Coronary artery (tissue), 2 donors: Measurements from ENCODE around the gene OR8B8.
"Not testable (repeated sequence)": the region's sequence is repeated elsewhere in the genome, so short reads cannot be mapped to it uniquely, and the experiment has no call there.

Experiments used
- DNase-seq: peaks from one replicate; pipeline ENCODE4 v3.0.0-alpha.2; 2017; ENCODE audit warnings: low spot score
- H3K27ac ChIP-seq, 2 donors: fragments of 200-600 bp; sonication (generic); one replicate each; pipeline ENCODE4 v1.5.1; 2016 to 2019
- H3K4me3 ChIP-seq: fragments of 200-600 bp; sonication (generic); 2 replicates; pipeline ENCODE4 v1.5.1; 2016; ENCODE audit warnings: mild to moderate bottlenecking, moderate library complexity
- TF ChIP-seq, protein P1 (sequence below): fragments of 200-600 bp; sonication (generic); IDR thresholded peaks from one replicate; pipeline ENCODE4 v1.5.1; 2019; ENCODE audit warnings: antibody characterized with exemption

OR8B8 gene

DNA sequence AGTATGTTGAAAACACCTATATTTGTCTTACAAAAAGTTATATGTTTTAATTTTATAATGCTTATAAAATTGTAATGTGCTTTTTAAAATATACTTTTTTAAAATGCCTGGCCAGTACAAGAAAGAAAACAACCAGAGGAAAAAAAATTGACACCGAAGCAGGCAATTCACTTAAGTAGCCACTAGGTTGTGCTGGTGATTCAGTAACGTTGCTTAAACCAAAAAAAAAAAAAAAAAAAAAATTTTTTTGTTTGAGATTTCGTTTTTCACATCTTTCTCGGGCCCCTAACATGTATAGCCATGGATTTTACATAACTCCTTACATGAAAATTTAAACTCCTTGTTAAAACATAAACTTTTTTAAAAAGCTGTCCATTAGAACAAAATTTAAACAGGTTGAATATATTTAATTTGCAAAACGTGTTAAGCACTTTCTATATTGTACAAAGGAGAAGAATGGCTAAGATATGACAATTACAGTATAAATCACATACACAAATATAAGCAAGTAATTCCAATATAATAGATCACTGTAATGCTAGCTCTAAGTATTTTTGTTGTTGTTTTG, 30.1 kb downstream of the OR8B8 start:
- H3K27ac ChIP-seq: no peak overlapping the region
- H3K4me3 ChIP-seq: no peak overlapping the region
- DNase-seq: no peak
- TF ChIP-seq, protein P1, sequence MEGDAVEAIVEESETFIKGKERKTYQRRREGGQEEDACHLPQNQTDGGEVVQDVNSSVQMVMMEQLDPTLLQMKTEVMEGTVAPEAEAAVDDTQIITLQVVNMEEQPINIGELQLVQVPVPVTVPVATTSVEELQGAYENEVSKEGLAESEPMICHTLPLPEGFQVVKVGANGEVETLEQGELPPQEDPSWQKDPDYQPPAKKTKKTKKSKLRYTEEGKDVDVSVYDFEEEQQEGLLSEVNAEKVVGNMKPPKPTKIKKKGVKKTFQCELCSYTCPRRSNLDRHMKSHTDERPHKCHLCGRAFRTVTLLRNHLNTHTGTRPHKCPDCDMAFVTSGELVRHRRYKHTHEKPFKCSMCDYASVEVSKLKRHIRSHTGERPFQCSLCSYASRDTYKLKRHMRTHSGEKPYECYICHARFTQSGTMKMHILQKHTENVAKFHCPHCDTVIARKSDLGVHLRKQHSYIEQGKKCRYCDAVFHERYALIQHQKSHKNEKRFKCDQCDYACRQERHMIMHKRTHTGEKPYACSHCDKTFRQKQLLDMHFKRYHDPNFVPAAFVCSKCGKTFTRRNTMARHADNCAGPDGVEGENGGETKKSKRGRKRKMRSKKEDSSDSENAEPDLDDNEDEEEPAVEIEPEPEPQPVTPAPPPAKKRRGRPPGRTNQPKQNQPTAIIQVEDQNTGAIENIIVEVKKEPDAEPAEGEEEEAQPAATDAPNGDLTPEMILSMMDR: no peak

DNA sequence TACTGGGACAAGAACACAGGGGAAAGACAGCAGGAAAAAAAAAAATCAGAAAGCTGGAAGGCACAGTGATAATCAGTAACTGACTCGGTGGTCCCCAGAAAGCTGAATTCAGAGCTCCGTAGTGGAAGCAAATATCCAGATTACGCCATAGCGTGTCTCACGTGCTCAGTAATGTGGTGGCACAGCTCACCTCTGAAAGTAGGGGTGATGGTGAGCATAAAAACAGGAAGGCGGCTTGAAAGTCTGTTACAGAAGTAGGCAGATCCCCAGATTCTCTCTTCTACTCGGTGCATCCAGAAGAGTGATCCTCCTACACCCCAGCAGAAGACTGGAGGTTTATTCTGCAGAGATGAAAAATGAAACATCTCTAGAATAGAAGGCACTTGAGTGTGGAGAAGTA, 35.6 kb downstream of the OR8B8 start:
- TF ChIP-seq, protein P1: no peak
- H3K27ac ChIP-seq: no peak overlapping the region
- H3K4me3 ChIP-seq: no peak overlapping the region
- DNase-seq: no peak

DNA sequence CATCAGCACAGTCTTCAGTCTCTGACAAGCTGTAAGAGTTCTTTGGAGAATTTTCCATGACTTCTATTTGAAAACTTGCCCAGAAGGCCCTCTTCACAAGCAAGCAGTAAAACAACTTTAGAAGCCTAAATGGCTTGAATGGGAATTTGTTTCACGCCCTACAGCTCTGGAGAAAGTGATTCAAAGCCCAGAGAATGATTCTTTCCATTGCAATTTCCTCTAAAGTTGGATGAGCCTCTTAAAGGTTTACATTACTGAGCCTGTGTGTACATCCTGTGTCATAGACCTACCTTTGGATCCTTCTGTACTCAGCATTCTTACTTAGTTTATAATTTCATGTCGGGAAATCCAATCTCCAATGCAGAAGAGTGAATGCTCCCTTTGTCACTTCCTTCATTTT, 39.9 kb downstream of the OR8B8 start:
- Histone ChIP-seq H3K4me3 (no peak overlapping the region), H3K27ac (no peak overlapping the region)
- TF ChIP-seq, protein P1: no peak
- no peak for DNase-seq

DNA sequence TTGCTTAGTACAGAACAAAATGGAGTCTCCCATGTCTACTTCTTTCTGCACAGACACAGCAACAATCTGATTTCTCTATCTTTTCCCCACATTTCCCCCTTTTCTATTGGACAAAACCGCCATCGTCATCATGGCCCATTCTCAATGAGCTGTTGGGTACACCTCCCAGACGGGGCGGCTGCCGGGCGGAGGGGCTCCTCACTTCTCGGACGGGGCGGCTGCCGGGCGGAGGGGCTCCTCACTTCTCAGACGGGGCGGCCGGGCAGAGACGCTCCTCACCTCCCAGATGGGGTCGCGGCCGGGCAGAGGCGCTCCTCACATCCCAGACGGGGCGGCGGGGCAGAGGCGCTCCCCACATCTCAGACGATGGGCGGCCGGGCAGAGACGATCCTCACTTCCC, 42.3 kb downstream of the OR8B8 start:
- not testable (repeated sequence) for DNase-seq, H3K4me3 ChIP-seq, H3K27ac ChIP-seq

DNA sequence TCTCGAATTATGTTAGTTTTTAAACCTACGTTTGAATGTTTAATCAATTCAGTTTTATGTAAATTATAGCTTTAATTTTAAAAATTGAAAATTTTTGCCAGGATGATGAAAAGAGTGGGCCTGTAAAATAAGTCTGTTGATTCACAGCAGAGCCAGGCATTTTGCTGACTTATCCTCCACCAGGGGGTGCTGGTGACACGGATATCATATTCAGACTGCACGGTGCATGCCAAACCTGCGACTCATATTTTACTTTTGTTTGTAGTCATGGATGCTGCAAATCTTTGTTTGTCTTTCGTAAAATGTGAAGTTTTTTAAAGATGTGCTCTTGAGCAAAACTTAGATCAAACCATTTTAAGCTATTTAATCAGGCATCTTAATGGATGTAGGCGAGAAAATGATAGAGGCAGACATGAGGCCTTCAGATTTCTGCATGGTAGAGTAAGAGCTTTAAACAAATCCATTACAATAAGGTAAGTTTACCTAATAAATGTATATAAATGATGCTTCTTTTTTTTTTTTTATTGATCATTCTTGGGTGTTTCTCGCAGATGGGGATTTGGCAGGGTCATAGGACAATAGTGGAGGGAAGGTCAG, 43.1 kb downstream of the OR8B8 start:
- TF ChIP-seq, protein P1: peak; percentile 13
- H3K4me3 ChIP-seq: no peak overlapping the region
- no peak for DNase-seq
- H3K27ac ChIP-seq: no peak overlapping the region

DNA sequence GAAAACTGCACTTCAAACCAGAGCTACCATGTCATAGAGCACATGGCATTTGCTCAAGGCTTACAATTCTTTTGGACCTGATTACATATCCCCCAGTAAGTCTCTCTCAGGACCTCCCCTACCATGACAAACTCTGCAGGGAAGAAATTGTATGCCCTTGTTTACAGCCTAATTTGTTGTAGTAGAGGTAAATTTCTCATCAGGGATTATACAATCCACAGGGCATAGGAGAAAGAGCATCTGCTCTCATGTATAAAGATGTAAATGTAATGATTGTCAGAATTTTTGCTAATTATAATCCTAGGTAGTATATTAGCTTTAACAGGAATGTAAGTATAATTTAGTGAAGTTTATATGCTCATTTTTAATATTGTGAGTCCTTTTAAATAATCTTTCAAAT, 46.6 kb downstream of the OR8B8 start, which contains the start of gene OR8B3:
Gene OR8B3 (minus strand): TSS at position 101 of the 400 bp plus-strand sequence. CDS start 1,673 bp downstream, outside the sequence.
- DNase-seq: no peak
- TF ChIP-seq, protein P1: no peak
- H3K27ac ChIP-seq: no peak within 1 kb of the TSS
- no peak within 1 kb of the TSS for H3K4me3 ChIP-seq

DNA sequence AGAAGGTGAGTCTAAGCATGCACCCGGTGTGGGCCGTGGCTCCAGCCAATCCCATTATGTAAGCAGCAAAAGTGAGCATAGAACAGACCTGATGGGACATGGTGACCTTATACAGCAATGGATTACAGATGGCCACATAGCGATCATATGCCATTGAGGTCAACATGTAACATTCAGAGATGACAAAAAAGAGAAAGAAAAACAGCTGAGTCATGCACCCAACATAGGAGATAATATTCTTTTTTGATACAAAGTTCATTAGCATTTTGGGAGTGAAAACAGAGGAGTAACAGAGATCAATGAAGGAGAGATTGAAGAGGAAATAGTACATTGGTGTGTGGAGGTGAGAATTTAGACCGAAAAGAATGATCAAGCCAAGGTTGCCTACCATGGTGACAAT, 48.6 kb downstream of the OR8B8 start:
- H3K27ac ChIP-seq, DNase-seq, H3K4me3 ChIP-seq: not testable (repeated sequence)

DNA sequence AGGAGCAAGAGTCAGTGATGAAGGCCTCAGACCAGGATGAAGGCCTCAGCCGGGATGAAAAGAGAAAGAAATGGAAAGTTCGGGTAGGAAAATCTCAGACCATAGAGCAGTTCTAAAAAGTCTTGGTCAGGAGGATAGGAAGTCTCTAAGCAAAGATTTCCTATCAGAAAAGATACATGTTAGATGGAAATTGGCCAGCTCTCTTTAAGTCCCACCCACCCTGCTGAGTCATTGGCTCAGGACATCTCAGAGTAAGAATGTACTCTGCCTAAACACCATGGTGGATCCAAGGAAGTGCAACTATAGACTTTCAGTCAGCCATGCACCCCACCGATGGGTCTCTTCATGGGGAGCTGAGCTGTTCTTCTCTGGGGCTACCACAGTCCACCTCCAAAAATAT, 51.1 kb downstream of the OR8B8 start:
- Histone ChIP-seq H3K27ac (no peak overlapping the region), H3K4me3 (no peak overlapping the region)
- TF ChIP-seq, protein P1: no peak
- DNase-seq: no peak
